ENCODE data around the gene GLIS1.

GLIS1 gene

DNA sequence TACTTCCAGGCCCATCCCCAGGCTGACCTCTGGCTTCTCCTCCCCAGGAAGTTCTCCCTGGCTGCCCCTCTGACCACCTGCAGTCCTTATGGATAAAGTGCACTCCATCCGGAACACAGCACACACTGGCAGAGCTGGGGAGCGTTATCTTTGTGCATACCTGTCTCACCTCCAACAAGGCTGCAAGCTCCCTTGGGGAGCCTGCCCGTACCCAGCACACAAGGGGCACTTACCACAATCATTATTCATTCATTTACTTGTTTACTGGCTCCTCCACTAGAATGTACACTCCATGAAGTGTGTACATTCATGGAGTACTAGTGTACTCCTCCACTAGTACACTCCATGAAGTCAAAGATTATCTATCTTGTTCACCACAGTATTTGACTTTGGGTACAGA is 30.3 kb downstream of the GLIS1 start:
- no peaks in the 10 kb centered on the region for H4K20me1 ChIP-seq (ENCODE audit: insufficient read depth, low read length, poor library complexity, severe bottlenecking)
- no peak for TF ChIP-seq EZH2phosphoT487 (IDR thresholded peaks at IDR 0.05; ENCODE audit: borderline replicate concordance)
- TF ChIP-seq, protein P1, sequence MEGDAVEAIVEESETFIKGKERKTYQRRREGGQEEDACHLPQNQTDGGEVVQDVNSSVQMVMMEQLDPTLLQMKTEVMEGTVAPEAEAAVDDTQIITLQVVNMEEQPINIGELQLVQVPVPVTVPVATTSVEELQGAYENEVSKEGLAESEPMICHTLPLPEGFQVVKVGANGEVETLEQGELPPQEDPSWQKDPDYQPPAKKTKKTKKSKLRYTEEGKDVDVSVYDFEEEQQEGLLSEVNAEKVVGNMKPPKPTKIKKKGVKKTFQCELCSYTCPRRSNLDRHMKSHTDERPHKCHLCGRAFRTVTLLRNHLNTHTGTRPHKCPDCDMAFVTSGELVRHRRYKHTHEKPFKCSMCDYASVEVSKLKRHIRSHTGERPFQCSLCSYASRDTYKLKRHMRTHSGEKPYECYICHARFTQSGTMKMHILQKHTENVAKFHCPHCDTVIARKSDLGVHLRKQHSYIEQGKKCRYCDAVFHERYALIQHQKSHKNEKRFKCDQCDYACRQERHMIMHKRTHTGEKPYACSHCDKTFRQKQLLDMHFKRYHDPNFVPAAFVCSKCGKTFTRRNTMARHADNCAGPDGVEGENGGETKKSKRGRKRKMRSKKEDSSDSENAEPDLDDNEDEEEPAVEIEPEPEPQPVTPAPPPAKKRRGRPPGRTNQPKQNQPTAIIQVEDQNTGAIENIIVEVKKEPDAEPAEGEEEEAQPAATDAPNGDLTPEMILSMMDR (conservative IDR thresholded peaks at IDR 0.05; ENCODE audit: low read length), result no peak
- no peaks in the 10 kb centered on the region for H3K79me2 ChIP-seq (ENCODE audit: insufficient read depth, low read length)
- no peaks in the 10 kb centered on the region for H3K9me2 ChIP-seq (replicated peaks; ENCODE audit: low read depth, low read length)
- no peaks in the 10 kb centered on the region for H3K9me3 ChIP-seq (ENCODE audit: insufficient read depth, low read depth, low read length)
- no peaks in the 10 kb centered on the region for H3K27me3 ChIP-seq (ENCODE audit: insufficient read depth, low read length, poor library complexity, severe bottlenecking)
- no peak overlapping the region for H2AFZ ChIP-seq (ENCODE audit: low read length)
- H3K36me3 ChIP-seq (ENCODE audit: insufficient read depth, low read length), result no peaks in the 10 kb centered on the region
- H3K4me2 ChIP-seq (ENCODE audit: low read depth, low read length, poor library complexity, severe bottlenecking), result no peak overlapping the region
- no peaks in the 10 kb centered on the region for H3F3A ChIP-seq (ENCODE audit: low read depth)
- H3K4me3 ChIP-seq (ENCODE audit: low read length, poor library complexity, severe bottlenecking), result no peak overlapping the region
- H3K4me1 ChIP-seq (ENCODE audit: insufficient read depth, low read length, poor library complexity, severe bottlenecking), result peaks cover 33% of the 10 kb centered on the region
- H3K9ac ChIP-seq (ENCODE audit: low read depth, low read length, poor library complexity, severe bottlenecking), result no peak overlapping the region

DNA sequence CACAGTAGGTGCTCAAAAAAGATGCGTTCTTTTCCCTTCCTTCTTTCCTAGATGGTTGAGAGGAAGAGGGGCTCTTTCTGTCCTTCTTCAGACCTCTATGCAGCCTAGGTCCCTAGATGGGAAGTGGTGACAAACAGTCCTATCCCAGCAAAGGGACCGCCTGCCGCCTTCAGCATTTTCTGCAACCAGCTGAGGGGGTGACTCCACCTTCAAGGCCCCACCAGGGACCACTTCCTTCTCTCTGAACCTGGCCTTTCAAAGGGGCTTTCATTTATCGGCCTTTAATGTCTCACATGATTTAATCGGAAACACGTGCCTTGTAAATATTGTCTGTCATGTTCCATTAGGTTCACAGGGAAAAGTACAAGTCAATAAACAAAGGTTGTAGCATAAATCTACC is 32.6 kb downstream of the GLIS1 start:
- H3F3A ChIP-seq (ENCODE audit: low read depth), result no peaks in the 10 kb centered on the region
- H3K36me3 ChIP-seq (ENCODE audit: insufficient read depth, low read length), result no peaks in the 10 kb centered on the region
- peaks cover 46% of the 10 kb centered on the region for H3K4me1 ChIP-seq (ENCODE audit: insufficient read depth, low read length, poor library complexity, severe bottlenecking)
- H3K79me2 ChIP-seq (ENCODE audit: insufficient read depth, low read length), result no peaks in the 10 kb centered on the region
- peak overlapping the region; percentile 39 for H3K9ac ChIP-seq (ENCODE audit: low read depth, low read length, poor library complexity, severe bottlenecking)
- no peaks in the 10 kb centered on the region for H3K9me2 ChIP-seq (replicated peaks; ENCODE audit: low read depth, low read length)
- H4K20me1 ChIP-seq (ENCODE audit: insufficient read depth, low read length, poor library complexity, severe bottlenecking), result no peaks in the 10 kb centered on the region
- peak overlapping the region; percentile 31 for H3K4me2 ChIP-seq (ENCODE audit: low read depth, low read length, poor library complexity, severe bottlenecking)
- H3K27me3 ChIP-seq (ENCODE audit: insufficient read depth, low read length, poor library complexity, severe bottlenecking), result no peaks in the 10 kb centered on the region
- H2AFZ ChIP-seq (ENCODE audit: low read length), result peak overlapping the region; percentile 52; the same call in 1 of the 2 replicates
- H3K4me3 ChIP-seq (ENCODE audit: low read length, poor library complexity, severe bottlenecking), result no peak overlapping the region
- H3K9me3 ChIP-seq (ENCODE audit: insufficient read depth, low read depth, low read length), result no peaks in the 10 kb centered on the region
- TF ChIP-seq, protein P1 (conservative IDR thresholded peaks at IDR 0.05; ENCODE audit: low read length), result no peak
- TF ChIP-seq EZH2phosphoT487 (IDR thresholded peaks at IDR 0.05; ENCODE audit: borderline replicate concordance), result no peak

DNA sequence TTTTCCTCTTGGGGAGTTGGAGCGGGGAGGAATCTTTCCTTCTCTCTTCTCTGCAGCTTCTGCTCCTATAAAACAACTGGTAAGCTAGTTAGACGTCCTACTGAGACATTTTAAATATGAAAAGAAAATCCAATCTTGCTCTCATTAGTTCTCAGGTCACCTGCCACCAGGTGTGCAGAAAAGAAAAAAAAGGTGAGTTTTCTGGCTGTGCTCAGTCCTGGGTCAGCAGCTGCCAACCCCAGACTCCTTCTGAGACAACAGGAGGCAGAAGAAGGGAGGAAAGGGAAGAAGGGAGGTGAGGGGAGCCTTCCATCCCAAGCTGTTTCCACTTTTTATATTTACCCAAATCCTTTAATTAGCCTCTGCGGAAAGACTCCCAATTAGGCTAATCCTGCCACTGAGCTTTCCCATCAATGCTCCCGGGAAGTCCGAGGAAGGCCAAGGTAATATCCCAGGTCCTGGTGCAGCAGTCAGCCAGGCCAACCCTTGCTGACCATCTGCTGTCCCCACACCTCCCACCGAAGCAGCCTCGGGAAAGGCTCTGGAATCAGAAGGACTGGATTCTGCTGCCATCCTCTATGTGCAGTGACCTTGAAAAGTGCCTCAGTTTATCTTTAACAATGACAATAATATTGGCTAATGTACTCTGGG is 33.4 kb downstream of the GLIS1 start:
- H3K9ac ChIP-seq (ENCODE audit: low read depth, low read length, poor library complexity, severe bottlenecking), result peak overlapping the region; percentile 39
- H3K79me2 ChIP-seq (ENCODE audit: insufficient read depth, low read length), result no peaks in the 10 kb centered on the region
- H3F3A ChIP-seq (ENCODE audit: low read depth), result no peaks in the 10 kb centered on the region
- no peaks in the 10 kb centered on the region for H4K20me1 ChIP-seq (ENCODE audit: insufficient read depth, low read length, poor library complexity, severe bottlenecking)
- H3K9me3 ChIP-seq (ENCODE audit: insufficient read depth, low read depth, low read length), result no peaks in the 10 kb centered on the region
- no peaks in the 10 kb centered on the region for H3K36me3 ChIP-seq (ENCODE audit: insufficient read depth, low read length)
- H2AFZ ChIP-seq (ENCODE audit: low read length), result no peak overlapping the region
- H3K4me3 ChIP-seq (ENCODE audit: low read length, poor library complexity, severe bottlenecking), result no peak overlapping the region
- peaks cover 46% of the 10 kb centered on the region for H3K4me1 ChIP-seq (ENCODE audit: insufficient read depth, low read length, poor library complexity, severe bottlenecking)
- H3K9me2 ChIP-seq (replicated peaks; ENCODE audit: low read depth, low read length), result no peaks in the 10 kb centered on the region
- no peaks in the 10 kb centered on the region for H3K27me3 ChIP-seq (ENCODE audit: insufficient read depth, low read length, poor library complexity, severe bottlenecking)
- TF ChIP-seq, protein P1 (conservative IDR thresholded peaks at IDR 0.05; ENCODE audit: low read length), result no peak
- TF ChIP-seq EZH2phosphoT487 (IDR thresholded peaks at IDR 0.05; ENCODE audit: borderline replicate concordance), result no peak
- peak overlapping the region; percentile 31 for H3K4me2 ChIP-seq (ENCODE audit: low read depth, low read length, poor library complexity, severe bottlenecking)
